IMR-90 (cell line): ENCODE data around the gene C2.

Experiments used
- BHLHE40 ChIP-seq: fragments of 150-350 bp; IDR thresholded peaks from 2 replicates; pipeline ENCODE4 v1.6.1; 2016; ENCODE audit warnings: mild to moderate bottlenecking, low read depth, low read length
- CEBPB ChIP-seq: IDR thresholded peaks from 2 replicates; pipeline ENCODE4 v1.6.1; 2012; ENCODE audit warnings: low read depth, low read length, improper control_type of control experiment
- CHD1 ChIP-seq: IDR thresholded peaks from 2 replicates; pipeline ENCODE4 v1.6.1; 2012; ENCODE audit warnings: low read depth, low read length, improper control_type of control experiment
- CTCF ChIP-seq: conservative IDR thresholded peaks from 2 replicates; pipeline ENCODE4 v1.5.1; 2012; ENCODE audit warnings: mild to moderate bottlenecking, low read depth, low read length, improper control_type of control experiment
- MAFK ChIP-seq: IDR thresholded peaks from 2 replicates; pipeline ENCODE4 v1.6.1; 2012; ENCODE audit warnings: low read depth, low read length, improper control_type of control experiment
- MAZ ChIP-seq: IDR thresholded peaks from 2 replicates; pipeline ENCODE4 v1.6.1; 2012; ENCODE audit warnings: low read depth, mild to moderate bottlenecking, low read length, improper control_type of control experiment, moderate library complexity, borderline replicate concordance
- MXI1 ChIP-seq: IDR thresholded peaks from 2 replicates; pipeline ENCODE4 v1.6.1; 2012; ENCODE audit warnings: low read depth, mild to moderate bottlenecking, low read length, moderate library complexity, borderline replicate concordance
- POLR2A ChIP-seq: IDR thresholded peaks from 2 replicates; pipeline ENCODE4 v1.6.1; 2012; ENCODE audit warnings: mild to moderate bottlenecking, low read depth, low read length
- RAD21 ChIP-seq: IDR thresholded peaks from 2 replicates; pipeline ENCODE4 v1.6.1; 2012; ENCODE audit warnings: low read length, improper control_type of control experiment
- SMC3 ChIP-seq: fragments of 150-350 bp; IDR thresholded peaks from 2 replicates; pipeline ENCODE4 v1.6.1; 2016; ENCODE audit warnings: low read depth, mild to moderate bottlenecking, antibody characterized with exemption, low read length, moderate library complexity
- TF ChIP-seq, protein P1 (sequence below): fragments of 150-350 bp; IDR thresholded peaks from 2 replicates; pipeline ENCODE4 v1.6.1; 2017; ENCODE audit warnings: mild to moderate bottlenecking, antibody characterized with exemption, low read length, low read depth
- TF ChIP-seq, protein P2 (sequence below): fragments of 150-350 bp; IDR thresholded peaks from 2 replicates; pipeline ENCODE4 v1.6.1; 2016; ENCODE audit warnings: low read depth, mild to moderate bottlenecking, low read length, moderate library complexity, borderline replicate concordance

DNA sequence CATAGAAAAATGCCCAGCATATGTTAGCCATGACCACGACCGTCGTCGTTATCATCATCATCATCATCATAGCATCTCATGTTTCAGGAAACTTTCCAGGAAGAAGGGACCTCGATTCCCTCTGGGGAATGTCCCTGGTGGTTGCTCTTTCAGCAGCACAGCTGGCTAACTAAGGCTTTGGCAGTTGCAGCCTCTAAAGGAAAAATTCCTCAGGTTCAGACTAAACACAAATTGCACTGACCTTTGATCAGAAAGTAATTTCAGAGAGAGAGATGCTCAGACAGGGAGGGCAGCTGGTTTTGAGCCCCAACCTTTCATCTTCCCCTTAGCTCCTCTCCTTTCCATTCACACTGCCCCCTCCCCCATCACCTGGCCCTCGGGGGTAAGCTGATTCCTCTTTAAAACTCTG is 12.7 kb downstream of the C2 start:
- no peak for TF ChIP-seq CTCF
- TF ChIP-seq, protein P1, sequence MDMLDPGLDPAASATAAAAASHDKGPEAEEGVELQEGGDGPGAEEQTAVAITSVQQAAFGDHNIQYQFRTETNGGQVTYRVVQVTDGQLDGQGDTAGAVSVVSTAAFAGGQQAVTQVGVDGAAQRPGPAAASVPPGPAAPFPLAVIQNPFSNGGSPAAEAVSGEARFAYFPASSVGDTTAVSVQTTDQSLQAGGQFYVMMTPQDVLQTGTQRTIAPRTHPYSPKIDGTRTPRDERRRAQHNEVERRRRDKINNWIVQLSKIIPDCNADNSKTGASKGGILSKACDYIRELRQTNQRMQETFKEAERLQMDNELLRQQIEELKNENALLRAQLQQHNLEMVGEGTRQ, result no peak
- TF ChIP-seq, protein P2, sequence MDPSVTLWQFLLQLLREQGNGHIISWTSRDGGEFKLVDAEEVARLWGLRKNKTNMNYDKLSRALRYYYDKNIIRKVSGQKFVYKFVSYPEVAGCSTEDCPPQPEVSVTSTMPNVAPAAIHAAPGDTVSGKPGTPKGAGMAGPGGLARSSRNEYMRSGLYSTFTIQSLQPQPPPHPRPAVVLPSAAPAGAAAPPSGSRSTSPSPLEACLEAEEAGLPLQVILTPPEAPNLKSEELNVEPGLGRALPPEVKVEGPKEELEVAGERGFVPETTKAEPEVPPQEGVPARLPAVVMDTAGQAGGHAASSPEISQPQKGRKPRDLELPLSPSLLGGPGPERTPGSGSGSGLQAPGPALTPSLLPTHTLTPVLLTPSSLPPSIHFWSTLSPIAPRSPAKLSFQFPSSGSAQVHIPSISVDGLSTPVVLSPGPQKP, result no peak
- no peak for TF ChIP-seq POLR2A
- TF ChIP-seq RAD21, result no peak
- no peak for TF ChIP-seq BHLHE40
- TF ChIP-seq CEBPB, result no peak
- no peak for TF ChIP-seq MXI1
- no peak for TF ChIP-seq CHD1
- TF ChIP-seq MAFK, result no peak
- TF ChIP-seq SMC3, result no peak
- TF ChIP-seq MAZ, result no peak
